SK-N-SH treated with all-trans-retinoic acid at 6 μM for 48 hours (cell line): ENCODE results near the gene NKD1.

Experiments
- ARNTL ChIP-seq: fragments of 450-650 bp; formaldehyde crosslinking; IDR thresholded peaks from 2 replicates; pipeline ENCODE4 v1.5.0; 2020; ENCODE audit warnings: low read depth, mild to moderate bottlenecking, moderate library complexity, borderline replicate concordance
- CREB5 ChIP-seq: fragments of 250-450 bp; sonication (Bioruptor Pico); IDR thresholded peaks from 2 replicates; pipeline ENCODE4 v1.5.1; 2020; ENCODE audit warnings: low read depth, mild to moderate bottlenecking, moderate library complexity
- CSDC2 ChIP-seq: fragments of 250-450 bp; sonication (Bioruptor Pico); IDR thresholded peaks from 2 replicates; pipeline ENCODE4 v1.5.0; 2020; ENCODE audit warnings: mild to moderate bottlenecking, moderate library complexity
- GLIS3 ChIP-seq: fragments of 250-450 bp; sonication (Bioruptor Pico); IDR thresholded peaks from 2 replicates; pipeline ENCODE4 v1.5.0; 2020; ENCODE audit warnings: mild to moderate bottlenecking, moderate library complexity
- PATZ1 ChIP-seq: fragments of 250-450 bp; sonication (Bioruptor Pico); IDR thresholded peaks from 2 replicates; pipeline ENCODE4 v1.8.0; 2020; ENCODE audit warnings: mild to moderate bottlenecking, moderate library complexity, borderline replicate concordance

GRCh38 chr16:50571786-50572185 is 23.6 kb downstream of the NKD1 start:
- TF ChIP-seq PATZ1 (CRISPR knock-in tag): no peak
- TF ChIP-seq CSDC2: no peak
- no peak for TF ChIP-seq CREB5 (CRISPR knock-in tag)
- TF ChIP-seq GLIS3: no peak
- no peak for TF ChIP-seq ARNTL
